GM21723 (cell line): ENCODE results near the gene PCDH9.

ENCODE experiments used
- ATAC-seq: cut with Tn5 transposase; IDR thresholded peaks from one replicate; pipeline ENCODE4 v1.9.1; 2021; ENCODE audit warnings: mild to moderate bottlenecking, moderate library complexity; ENCODE audit not compliant: unreplicated experiment

PCDH9 gene

DNA sequence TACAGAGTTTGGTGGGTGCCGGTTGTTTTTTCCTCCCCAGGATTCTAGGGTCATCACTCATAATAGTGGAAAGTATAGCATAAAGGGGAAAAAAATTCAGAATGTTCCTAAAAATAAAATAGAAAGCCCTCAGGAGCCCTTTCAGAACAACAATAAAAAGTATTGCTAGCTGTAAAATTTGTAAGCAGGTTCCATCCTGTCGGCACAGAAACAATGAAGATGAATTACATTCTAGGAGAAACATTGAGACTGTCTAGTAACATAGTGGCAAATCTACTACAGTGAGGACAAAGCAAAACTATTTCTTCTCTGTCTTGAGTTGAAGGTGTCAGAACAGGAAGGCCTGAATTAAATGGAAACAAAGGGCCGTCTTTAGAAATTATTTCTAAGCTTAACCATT, 870.7 kb downstream of the PCDH9 start:
- no peak for ATAC-seq

- ATAC-seq = no peak
Observed at GRCh38 chr13:66358564-66358963, 871.6 kb downstream of the PCDH9 start.

DNA sequence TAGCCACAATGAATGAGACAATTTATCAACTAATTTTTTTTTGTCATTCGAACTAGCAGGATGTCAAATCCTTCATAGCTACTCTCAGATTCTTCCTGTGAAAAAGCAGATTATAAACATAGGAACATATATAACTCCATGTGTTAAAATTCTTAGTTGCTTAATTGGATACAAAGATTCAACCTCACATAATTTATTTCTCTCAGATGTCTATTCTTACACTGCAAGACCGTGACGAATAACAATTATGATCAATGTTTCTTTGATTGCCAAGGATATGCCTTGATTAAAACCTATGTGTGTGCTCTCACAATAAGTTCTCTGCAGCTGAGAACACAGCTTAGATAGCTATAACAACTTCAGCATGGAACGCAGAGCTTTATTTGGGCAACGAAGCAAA, 872.7 kb downstream of the PCDH9 start:
- no peak for ATAC-seq

- no peak for ATAC-seq
Observed at GRCh38 chr13:66354879-66355751, 875.0 kb downstream of the PCDH9 start.

- no peak for ATAC-seq
Observed at GRCh38 chr13:66353664-66354063, 876.5 kb downstream of the PCDH9 start.

DNA sequence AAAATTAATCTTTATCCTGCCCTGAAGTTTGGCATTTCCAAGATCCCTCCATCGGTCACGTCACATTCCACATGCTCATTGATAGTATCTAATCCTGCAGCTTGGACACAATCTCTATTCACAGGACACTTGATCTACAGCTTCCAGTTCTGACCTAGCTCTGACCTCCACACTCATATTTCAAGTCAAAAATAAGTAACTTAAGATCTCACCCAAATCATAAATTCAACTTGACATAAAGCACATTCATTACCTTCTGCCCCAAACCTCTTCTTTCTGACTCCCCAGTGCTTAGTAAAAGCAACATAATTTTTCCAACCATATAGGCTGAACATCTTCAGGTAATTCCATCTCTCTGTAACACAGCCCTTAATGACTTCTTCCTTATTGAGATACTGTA, 880.2 kb downstream of the PCDH9 start:
- no peak for ATAC-seq

- no peak for ATAC-seq
Observed at GRCh38 chr13:66348745-66349690, 881.1 kb downstream of the PCDH9 start.

DNA sequence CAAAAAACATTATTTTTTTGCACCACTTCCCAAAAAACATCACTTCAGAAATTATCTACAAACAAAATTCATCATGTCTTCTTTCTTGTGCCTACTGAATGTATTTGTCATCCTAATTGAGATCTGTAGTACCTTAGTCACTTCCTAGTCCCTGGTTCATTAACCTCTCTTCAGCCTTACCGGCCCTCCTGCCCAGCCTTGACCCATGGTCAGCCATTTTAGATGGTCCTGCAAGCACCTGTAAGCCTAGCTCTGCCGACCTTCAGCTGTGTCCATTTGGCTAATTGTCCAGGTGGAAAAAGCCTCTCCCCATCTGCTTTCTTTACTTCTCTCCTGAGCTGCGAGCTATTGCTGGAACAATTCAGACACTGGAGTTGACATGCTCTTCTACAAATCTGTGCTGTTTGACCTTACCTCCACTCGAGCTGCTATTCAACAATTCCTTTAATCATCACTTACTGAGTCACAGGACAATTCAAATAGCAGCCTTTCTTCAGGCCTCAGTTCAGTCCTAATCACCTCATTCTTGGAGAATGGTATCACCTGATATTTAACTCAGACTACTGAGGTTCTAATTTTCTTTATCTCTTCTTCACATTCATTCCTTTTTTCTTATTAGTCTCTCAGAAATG, 882.5 kb downstream of the PCDH9 start:
- ATAC-seq = no peak

GRCh38 chr13:66345971-66346370, 884.2 kb downstream of the PCDH9 start:
- no peak for ATAC-seq

DNA sequence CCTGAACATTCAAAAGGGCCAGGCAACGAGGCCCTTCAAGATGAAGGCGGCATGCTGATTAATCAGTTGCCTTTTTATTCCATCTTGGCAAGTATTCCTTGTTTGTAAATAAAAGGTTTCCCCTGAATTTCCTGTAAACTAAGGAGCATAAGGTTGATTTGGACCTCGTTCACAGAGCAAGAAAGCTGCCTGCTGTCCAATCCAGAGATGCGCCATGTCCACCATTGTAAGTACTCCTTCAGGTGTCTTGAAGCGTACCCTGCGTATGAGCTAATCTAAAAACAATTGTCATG, 884.7 kb downstream of the PCDH9 start:
- ATAC-seq = no peak

DNA sequence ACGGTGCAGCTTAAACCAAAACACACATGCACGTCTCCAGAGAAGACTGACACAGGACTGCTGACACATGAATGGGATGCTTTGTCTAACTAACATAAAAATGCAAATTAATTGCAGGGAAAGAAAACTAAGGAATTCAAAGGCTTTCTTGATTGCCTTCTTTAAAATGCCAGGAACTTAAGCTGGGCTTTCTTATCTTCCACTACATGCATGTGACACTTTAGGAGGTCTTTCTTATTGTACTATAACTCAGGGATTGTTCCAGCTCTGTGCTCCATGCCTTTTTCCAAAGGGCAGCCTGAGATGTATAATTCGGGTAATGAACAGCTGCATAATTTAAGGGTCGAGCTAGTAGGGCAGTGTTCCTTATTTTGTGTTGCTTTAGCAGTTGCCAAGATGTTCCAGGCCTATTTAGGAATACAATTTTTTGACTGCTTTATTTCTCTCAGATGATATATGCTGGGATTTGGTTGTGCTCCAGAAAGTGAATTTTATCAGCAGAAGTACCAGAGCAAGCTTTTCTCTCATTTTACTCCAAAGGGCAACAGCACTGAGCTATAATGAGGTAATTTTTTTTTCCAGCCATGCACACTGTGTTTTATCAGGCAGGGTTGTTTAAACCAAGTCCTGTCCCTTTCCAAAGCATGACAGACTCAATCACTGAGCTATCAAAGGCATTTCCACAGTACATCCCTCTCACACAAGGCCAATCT, 885.2 kb downstream of the PCDH9 start:
- no peak for ATAC-seq

- no peak for ATAC-seq
Observed at GRCh38 chr13:66343224-66343828, 886.8 kb downstream of the PCDH9 start.

DNA sequence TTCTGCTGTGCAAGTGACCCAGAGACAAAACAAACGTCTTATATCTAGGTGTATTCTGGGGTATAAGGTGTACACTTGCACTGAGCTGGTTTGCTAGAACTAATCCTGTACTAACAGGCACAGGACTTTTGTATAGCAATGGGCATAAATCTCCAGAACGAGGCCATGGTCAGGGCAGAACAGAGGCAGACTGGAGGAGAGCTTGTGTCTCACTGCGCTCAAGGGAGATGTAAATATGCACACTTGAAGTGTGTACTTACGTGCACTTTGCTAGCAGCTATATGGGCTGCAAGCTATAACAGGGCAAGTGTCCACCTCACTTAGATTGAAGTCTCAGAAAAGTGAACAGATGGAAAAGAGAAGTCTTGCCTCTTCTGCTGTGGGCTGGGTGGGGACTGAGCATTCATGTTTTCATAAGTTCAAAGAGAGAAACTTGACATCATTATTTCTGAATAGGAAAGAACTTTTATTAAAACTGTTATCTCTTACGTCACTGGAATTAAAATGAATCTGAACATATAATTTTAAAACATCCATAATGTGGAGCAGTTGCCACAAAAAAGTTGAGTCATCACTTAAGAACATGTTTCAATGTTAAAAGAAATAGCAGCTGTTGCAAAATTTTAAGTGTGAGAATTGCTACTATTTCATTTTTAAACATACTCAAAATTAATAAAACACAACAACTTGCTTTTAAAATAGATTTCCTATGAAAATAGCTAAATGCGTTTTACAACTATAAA, 888.3 kb downstream of the PCDH9 start:
- ATAC-seq = no peak

- no peak for ATAC-seq
Observed at GRCh38 chr13:66339214-66339613, 890.9 kb downstream of the PCDH9 start.

- ATAC-seq = no peak
Observed at GRCh38 chr13:66338542-66338941, 891.6 kb downstream of the PCDH9 start.

DNA sequence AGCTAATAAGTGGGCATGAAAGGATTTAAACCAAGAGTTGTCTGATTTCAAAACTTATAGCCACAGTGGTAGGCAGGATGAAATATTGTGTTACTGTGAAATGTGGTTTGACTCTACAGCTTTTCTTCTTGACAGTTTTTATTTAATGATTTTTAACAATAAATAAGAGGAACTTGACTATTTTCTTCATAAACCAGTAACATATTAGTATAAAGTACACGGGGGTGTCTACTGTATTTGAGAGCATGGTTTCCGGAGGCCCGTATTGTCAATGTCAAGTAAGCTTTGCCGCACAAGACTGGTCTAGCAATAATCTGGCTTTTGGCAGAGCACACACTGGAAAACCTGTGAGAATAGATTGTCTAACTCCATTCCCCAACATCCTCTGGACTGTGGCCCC, 894.5 kb downstream of the PCDH9 start:
- ATAC-seq = no peak

- ATAC-seq = no peak
Observed at GRCh38 chr13:66329988-66330451, 900.1 kb downstream of the PCDH9 start.

DNA sequence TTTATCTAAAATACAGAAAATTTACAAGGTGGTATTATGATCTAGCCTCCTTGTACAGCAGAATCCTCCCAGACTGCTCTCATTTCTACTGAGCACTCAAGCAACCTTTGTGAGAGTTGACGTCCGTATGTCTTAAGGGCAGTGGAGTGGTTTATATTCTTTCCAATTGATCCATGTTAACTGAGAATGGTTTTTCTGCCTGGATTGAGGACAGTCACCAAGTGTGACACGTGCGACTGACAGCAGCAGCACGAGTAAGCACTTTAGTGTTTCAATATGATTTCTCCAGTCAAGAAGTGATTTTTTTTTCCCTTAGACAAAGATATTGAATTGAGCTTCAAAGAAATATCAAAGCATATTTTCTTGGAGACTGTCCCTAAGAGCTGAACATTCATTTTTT, 901.7 kb downstream of the PCDH9 start:
- ATAC-seq = no peak

GRCh38 chr13:66323745-66324347, 906.3 kb downstream of the PCDH9 start:
- no peak for ATAC-seq
